ENCODE results near the gene EXD3. TPM values are rescaled to one million over a fixed set of nuclear protein-coding genes. Genes with fewer than 3 reads are reported as not detected.
A peak's percentile ranks its signal among the peaks of the same experiment; 100 is the strongest.

Gene EXD3
- total and polyA plus RNA-seq, 2 of the 13 experiments (the other 11 are each of a cell fraction or from before 2014, with no cell fraction given) = 2.7 to 4.8 TPM

DNA sequence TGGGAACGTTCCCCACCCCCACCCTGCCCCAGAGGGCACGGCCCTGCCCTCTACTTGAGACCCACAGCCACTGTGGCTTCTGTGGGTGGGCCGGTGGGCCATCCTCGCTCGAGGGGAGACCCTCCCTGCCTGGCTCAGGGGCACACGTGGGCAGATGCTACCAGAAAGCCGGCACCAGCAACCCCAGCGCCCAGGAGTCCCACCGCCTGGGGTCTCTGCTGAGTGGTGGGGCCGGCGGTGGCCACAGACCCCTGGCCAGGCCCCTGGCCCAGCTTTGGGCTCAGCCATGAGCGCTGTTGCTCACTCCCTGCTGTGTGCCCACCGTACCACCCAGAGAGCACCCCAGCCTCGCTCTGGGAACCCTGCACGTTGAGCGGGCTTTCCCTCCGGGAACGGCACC lies 104.4 kb downstream of the EXD3 start:
- TF ChIP-seq ZNF713 (CRISPR knock-in tag; IDR thresholded peaks at IDR 0.05) (no peak), KDM4B (CRISPR knock-in tag; IDR thresholded peaks at IDR 0.05) (no peak), ARID2 (CRISPR knock-in tag; IDR thresholded peaks at IDR 0.05; ENCODE audit: borderline replicate concordance) (0 out of 2 replicates have a peak, but pooled peaks have one; percentile 45), ZNF383 (CRISPR knock-in tag; IDR thresholded peaks at IDR 0.05; ENCODE audit: borderline replicate concordance) (no peak), ZNF282 (IDR thresholded peaks at IDR 0.05; ENCODE audit: partially characterized antibody) (no peak), HDAC1 (CRISPR knock-in tag; IDR thresholded peaks at IDR 0.05) (peak; percentile 30; the same call in 1 of the 2 replicates), ZNF17 (CRISPR knock-in tag; IDR thresholded peaks at IDR 0.05) (no peak), KDM5A (IDR thresholded peaks at IDR 0.05; ENCODE audit: borderline replicate concordance, low read length) (no peak), SMYD3 (CRISPR knock-in tag; IDR thresholded peaks at IDR 0.05) (no peak), ZMYM3 (CRISPR knock-in tag; IDR thresholded peaks at IDR 0.05) (no peak), HIVEP1 (CRISPR knock-in tag; IDR thresholded peaks at IDR 0.05) (no peak), FOSL1 (CRISPR knock-in tag; IDR thresholded peaks at IDR 0.05; ENCODE audit: borderline replicate concordance) (no peak), RBFOX2 (IDR thresholded peaks at IDR 0.05; ENCODE audit: low read depth, low read length) (no peak)
- TF ChIP-seq, protein P1, sequence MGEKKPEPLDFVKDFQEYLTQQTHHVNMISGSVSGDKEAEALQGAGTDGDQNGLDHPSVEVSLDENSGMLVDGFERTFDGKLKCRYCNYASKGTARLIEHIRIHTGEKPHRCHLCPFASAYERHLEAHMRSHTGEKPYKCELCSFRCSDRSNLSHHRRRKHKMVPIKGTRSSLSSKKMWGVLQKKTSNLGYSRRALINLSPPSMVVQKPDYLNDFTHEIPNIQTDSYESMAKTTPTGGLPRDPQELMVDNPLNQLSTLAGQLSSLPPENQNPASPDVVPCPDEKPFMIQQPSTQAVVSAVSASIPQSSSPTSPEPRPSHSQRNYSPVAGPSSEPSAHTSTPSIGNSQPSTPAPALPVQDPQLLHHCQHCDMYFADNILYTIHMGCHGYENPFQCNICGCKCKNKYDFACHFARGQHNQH (CRISPR knock-in tag; IDR thresholded peaks at IDR 0.05) = no peak
- TF ChIP-seq, protein P2, sequence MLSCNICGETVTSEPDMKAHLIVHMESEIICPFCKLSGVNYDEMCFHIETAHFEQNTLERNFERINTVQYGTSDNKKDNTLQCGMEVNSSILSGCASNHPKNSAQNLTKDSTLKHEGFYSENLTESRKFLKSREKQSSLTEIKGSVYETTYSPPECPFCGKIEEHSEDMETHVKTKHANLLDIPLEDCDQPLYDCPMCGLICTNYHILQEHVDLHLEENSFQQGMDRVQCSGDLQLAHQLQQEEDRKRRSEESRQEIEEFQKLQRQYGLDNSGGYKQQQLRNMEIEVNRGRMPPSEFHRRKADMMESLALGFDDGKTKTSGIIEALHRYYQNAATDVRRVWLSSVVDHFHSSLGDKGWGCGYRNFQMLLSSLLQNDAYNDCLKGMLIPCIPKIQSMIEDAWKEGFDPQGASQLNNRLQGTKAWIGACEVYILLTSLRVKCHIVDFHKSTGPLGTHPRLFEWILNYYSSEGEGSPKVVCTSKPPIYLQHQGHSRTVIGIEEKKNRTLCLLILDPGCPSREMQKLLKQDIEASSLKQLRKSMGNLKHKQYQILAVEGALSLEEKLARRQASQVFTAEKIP (CRISPR knock-in tag; IDR thresholded peaks at IDR 0.05; ENCODE audit: borderline replicate concordance) = no peak
- CTCF ChIA-PET (ENCODE audit: low intra/inter-chr PET ratio, low total read pairs) = interaction anchor here (0.6 kb wide), 1 partner anchor 32 kb away, joined by 5 read pairs; no protein-coding TSS in a partner anchor
- H3K36me3 ChIP-seq (replicated peaks in 1 of 2; ENCODE audit: control insufficient read depth in 1 of 2, insufficient read depth in 2 of 2, low read length in 2 of 2) = no peaks in the 10 kb centered on the region
- intact Hi-C loops (cut with micrococcal nuclease; ENCODE audit: unreplicated experiment) (no loop called here), in situ Hi-C loops (cut with HindIII; ENCODE audit: extremely low pct_ligation_motif_present, low pct_unique_long_range_greater_than_20kb) (no loop called here)
- H3K4me2 ChIP-seq (ENCODE audit: low read depth, low read length) = peak overlapping the region; percentile 57
- H3K27me3 ChIP-seq (ENCODE audit: control insufficient read depth in 1 of 2, insufficient read depth in 2 of 2, low read length in 2 of 2) = peaks cover 13 to 63% of the 10 kb centered on the region in 2 experiments
- H3K79me2 ChIP-seq (ENCODE audit: insufficient read depth, low read length) = no peaks in the 10 kb centered on the region
- no peak for DNase-seq (ENCODE audit: low spot score)
- 44% methylated on average over 14 of the region's 18 CpGs for WGBS (ENCODE audit: low lambda C conversion rate)
- peaks cover 27% of the 10 kb centered on the region for H3K4me1 ChIP-seq (ENCODE audit: insufficient read depth, low read length)
- FAIRE-seq = no peak
- no peak overlapping the region for H3K9ac ChIP-seq (ENCODE audit: insufficient read depth, low read depth, low read length)
- no peak overlapping the region for H3K4me3 ChIP-seq (replicated peaks in 1 of 3; ENCODE audit: insufficient read depth in 1 of 3, low read depth in 2 of 3, low read length in 3 of 3)
- H4K20me1 ChIP-seq (ENCODE audit: insufficient read depth, low read length) = peaks cover 4% of the 10 kb centered on the region; the same call in 1 of the 2 replicates
- no peaks in the 10 kb centered on the region for H3K9me3 ChIP-seq (ENCODE audit: low read length)
- POLR2A ChIA-PET = interaction anchor here (0.7 to 1.6 kb wide), 3 partner anchors 10 to 41 kb away, joined by 3 to 5 read pairs (median 4); partner anchors contain the start of genes NRARP and TOR4A
- no peak overlapping the region for H3K27ac ChIP-seq (ENCODE audit: extremely low read length, insufficient read depth, low read length)
- ATAC-seq = peak; percentile 1; the same call in 1 of the 3 replicates
- BruUV-seq (replicated peaks) = no TSS peak
- H2AFZ ChIP-seq (ENCODE audit: low read length) = no peak overlapping the region
